Ascending aorta (tissue), 2 donors: ENCODE results near the gene CHCHD3. TPM values are rescaled to one million over a fixed set of nuclear protein-coding genes. Genes with fewer than 3 reads are reported as not detected.

Source experiments
- DNase-seq, 2 donors: peaks; one replicate each; pipeline ENCODE4 v3.0.0-alpha.2; 2019; ENCODE audit warnings: low spot score in 2 of 2
- H3K27ac ChIP-seq, 2 donors: fragments of 200-600 bp; sonication (generic); one replicate each; pipeline ENCODE4 v1.5.1; 2016 to 2017; ENCODE audit warnings: mild to moderate bottlenecking in 1 of 2
- H3K27me3 ChIP-seq: fragments of 200-600 bp; sonication (generic); one replicate; pipeline ENCODE4 v1.5.1; 2017
- H3K36me3 ChIP-seq, 2 donors: fragments of 200-600 bp; sonication (generic); one replicate each; pipeline ENCODE4 v1.5.1; 2016
- H3K4me1 ChIP-seq, 2 donors: fragments of 200-600 bp; sonication (generic); one replicate each; pipeline ENCODE4 v1.5.1; 2016 to 2017; ENCODE audit warnings: mild to moderate bottlenecking in 1 of 2
- H3K4me3 ChIP-seq, 2 donors: fragments of 200-600 bp; sonication (generic); one replicate each; pipeline ENCODE4 v1.5.1; 2016 to 2017; ENCODE audit warnings: mild to moderate bottlenecking in 1 of 2
- H3K9me3 ChIP-seq, 2 donors: fragments of 200-600 bp; sonication (generic); one replicate each; pipeline ENCODE4 v1.5.1; 2016
- CTCF ChIP-seq, 3 experiments: fragments of 200-600 bp in 2 of 3; fragments of 450-650 bp in 1 of 3; sonication (generic) in 2 of 3; IDR thresholded peaks; one replicate each; pipeline ENCODE4 v1.5.1; 2016 to 2019; ENCODE audit warnings: antibody characterized with exemption in 3 of 3, mild to moderate bottlenecking in 1 of 3, moderate library complexity in 1 of 3
- intact Hi-C: fragments of 100-400 bp; cut with DNase I; formaldehyde crosslinking; loops from one replicate; pipeline ENCODE4 v1.15.1; 2023
- total RNA-seq: library from RNA; depleted of rRNA; stranded (reverse); fragments of >200 nt; gene quantifications from one replicate; pipeline ENCODE4 v1.1.0, GENCODE V29; 2016

CHCHD3 gene
- total RNA-seq, 1 donor from 2014 or later = 26.2 TPM

GRCh38 chr7:132779164-132779563, 302.7 kb downstream of the CHCHD3 start:
- Histone ChIP-seq H3K27me3 (no peaks in the 10 kb centered on the region), H3K9me3 (no peaks in the 10 kb centered on the region), H3K27ac (no peak overlapping the region), H3K4me1 (no peaks in the 10 kb centered on the region), H3K4me3 (no peak overlapping the region), H3K36me3 (peaks cover 0 to 6% of the 10 kb centered on the region in 2 donors)
- TF ChIP-seq CTCF (IDR thresholded peaks at IDR 0.05) = no peak
- intact Hi-C loops = no loop called here
- DNase-seq = no peak

GRCh38 chr7:132778761-132779160, 303.1 kb downstream of the CHCHD3 start:
- H3K9me3 ChIP-seq = no peaks in the 10 kb centered on the region
- no peaks in the 10 kb centered on the region for H3K4me1 ChIP-seq
- H3K27ac ChIP-seq = no peak overlapping the region
- no peak for DNase-seq
- peaks cover 0 to 4% of the 10 kb centered on the region in 2 donors for H3K36me3 ChIP-seq
- TF ChIP-seq CTCF (IDR thresholded peaks at IDR 0.05) = no peak
- no peaks in the 10 kb centered on the region for H3K27me3 ChIP-seq
- intact Hi-C loops = no loop called here
- H3K4me3 ChIP-seq = no peak overlapping the region

- Histone ChIP-seq H3K36me3 (no peaks in the 10 kb centered on the region), H3K9me3 (no peaks in the 10 kb centered on the region), H3K27me3 (no peaks in the 10 kb centered on the region), H3K4me3 (no peak overlapping the region), H3K27ac (no peak overlapping the region), H3K4me1 (no peaks in the 10 kb centered on the region)
- DNase-seq = no peak
- intact Hi-C loops = no loop called here
- TF ChIP-seq CTCF (IDR thresholded peaks at IDR 0.05) = no peak
Measured at GRCh38 chr7:132777956-132778355, 303.9 kb downstream of the CHCHD3 start.

GRCh38 chr7:132777414-132777813, 304.5 kb downstream of the CHCHD3 start:
- Histone ChIP-seq H3K4me1 (no peaks in the 10 kb centered on the region), H3K27ac (no peak overlapping the region), H3K36me3 (no peaks in the 10 kb centered on the region), H3K9me3 (no peaks in the 10 kb centered on the region), H3K27me3 (no peaks in the 10 kb centered on the region), H3K4me3 (no peak overlapping the region)
- intact Hi-C loops = no loop called here
- DNase-seq = no peak
- TF ChIP-seq CTCF (IDR thresholded peaks at IDR 0.05) = no peak

- Histone ChIP-seq H3K36me3 (no peaks in the 10 kb centered on the region), H3K9me3 (no peaks in the 10 kb centered on the region), H3K4me3 (no peak overlapping the region), H3K27ac (no peak overlapping the region), H3K27me3 (no peaks in the 10 kb centered on the region), H3K4me1 (no peaks in the 10 kb centered on the region)
- intact Hi-C loops = no loop called here
- DNase-seq = no peak
- no peak for TF ChIP-seq CTCF (IDR thresholded peaks at IDR 0.05)
Measured at GRCh38 chr7:132776048-132776620, 305.8 kb downstream of the CHCHD3 start.

- H3K27ac ChIP-seq = no peak overlapping the region
- no peaks in the 10 kb centered on the region for H3K27me3 ChIP-seq
- H3K4me1 ChIP-seq = no peaks in the 10 kb centered on the region
- no peak for TF ChIP-seq CTCF (IDR thresholded peaks at IDR 0.05)
- intact Hi-C loops = no loop called here
- peaks cover 0 to 13% of the 10 kb centered on the region in 2 donors for H3K9me3 ChIP-seq
- DNase-seq = no peak
- no peak overlapping the region for H3K4me3 ChIP-seq
- no peaks in the 10 kb centered on the region for H3K36me3 ChIP-seq
Measured at GRCh38 chr7:132773527-132773956, 308.3 kb downstream of the CHCHD3 start.
